Measurements from ENCODE around the gene MLC1.

- TF ChIP-seq, protein P1, sequence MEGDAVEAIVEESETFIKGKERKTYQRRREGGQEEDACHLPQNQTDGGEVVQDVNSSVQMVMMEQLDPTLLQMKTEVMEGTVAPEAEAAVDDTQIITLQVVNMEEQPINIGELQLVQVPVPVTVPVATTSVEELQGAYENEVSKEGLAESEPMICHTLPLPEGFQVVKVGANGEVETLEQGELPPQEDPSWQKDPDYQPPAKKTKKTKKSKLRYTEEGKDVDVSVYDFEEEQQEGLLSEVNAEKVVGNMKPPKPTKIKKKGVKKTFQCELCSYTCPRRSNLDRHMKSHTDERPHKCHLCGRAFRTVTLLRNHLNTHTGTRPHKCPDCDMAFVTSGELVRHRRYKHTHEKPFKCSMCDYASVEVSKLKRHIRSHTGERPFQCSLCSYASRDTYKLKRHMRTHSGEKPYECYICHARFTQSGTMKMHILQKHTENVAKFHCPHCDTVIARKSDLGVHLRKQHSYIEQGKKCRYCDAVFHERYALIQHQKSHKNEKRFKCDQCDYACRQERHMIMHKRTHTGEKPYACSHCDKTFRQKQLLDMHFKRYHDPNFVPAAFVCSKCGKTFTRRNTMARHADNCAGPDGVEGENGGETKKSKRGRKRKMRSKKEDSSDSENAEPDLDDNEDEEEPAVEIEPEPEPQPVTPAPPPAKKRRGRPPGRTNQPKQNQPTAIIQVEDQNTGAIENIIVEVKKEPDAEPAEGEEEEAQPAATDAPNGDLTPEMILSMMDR (IDR thresholded peaks at IDR 0.05): no peak
- TF ChIP-seq POLR2A (IDR thresholded peaks at IDR 0.05) (no peak), POLR2AphosphoS5 (IDR thresholded peaks at IDR 0.05) (no peak), EP300 (IDR thresholded peaks at IDR 0.05) (no peak)
Measured at GRCh38 chr22:50046481-50047245, 38.6 kb downstream of the MLC1 start.

All from stomach (tissue), 4 donors.